HG03558 (cell line): ENCODE results near the gene HNRNPLL.

Experiments
- ATAC-seq: cut with Tn5 transposase; IDR thresholded peaks from one replicate; pipeline ENCODE4 v1.9.1; 2021; ENCODE audit warnings: moderate number of reproducible peaks; ENCODE audit not compliant: unreplicated experiment; ENCODE audit errors: extremely low read depth

The HNRNPLL gene

DNA sequence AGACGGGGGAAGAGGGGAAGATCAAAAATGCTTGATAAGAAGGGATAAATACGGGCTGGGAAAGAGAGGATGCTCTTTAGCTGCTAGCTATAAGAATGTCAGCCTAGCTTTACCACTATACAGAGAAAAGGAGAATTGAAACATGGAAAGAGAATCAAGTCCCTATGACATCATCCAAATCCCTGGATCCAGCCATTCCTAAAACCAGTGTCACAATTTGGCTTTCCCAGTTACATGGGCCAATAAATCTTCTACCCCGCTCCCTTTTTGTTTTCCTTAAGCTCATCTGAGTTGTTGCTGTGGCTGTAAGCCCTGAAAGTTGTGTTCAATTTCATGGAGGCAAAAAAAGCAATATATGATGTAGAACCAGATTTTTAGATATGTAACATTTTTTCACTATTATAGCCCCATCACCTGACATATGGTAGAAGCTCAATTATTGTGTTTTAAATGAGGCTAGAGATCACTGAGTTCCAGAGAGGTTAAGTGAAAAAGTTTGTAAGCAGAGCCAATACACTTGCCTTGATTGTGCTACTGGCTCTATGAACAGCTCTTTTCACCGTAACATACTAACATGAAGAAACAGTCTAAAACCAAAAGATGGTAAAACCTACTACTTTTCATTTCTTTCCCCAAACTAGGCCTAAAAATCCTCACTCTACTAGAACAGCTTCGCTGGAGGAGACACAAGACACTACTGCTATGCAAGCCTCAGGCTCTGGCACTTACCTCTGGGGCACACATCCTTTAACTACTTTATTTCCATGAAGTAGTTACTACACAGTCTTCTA is 4.3 kb downstream of the HNRNPLL start:
- no peak for ATAC-seq

- ATAC-seq: no peak
Observed at GRCh38 chr2:38597115-38597514, 5.6 kb downstream of the HNRNPLL start.

- no peak for ATAC-seq
Observed at GRCh38 chr2:38596229-38596628, 6.5 kb downstream of the HNRNPLL start.

DNA sequence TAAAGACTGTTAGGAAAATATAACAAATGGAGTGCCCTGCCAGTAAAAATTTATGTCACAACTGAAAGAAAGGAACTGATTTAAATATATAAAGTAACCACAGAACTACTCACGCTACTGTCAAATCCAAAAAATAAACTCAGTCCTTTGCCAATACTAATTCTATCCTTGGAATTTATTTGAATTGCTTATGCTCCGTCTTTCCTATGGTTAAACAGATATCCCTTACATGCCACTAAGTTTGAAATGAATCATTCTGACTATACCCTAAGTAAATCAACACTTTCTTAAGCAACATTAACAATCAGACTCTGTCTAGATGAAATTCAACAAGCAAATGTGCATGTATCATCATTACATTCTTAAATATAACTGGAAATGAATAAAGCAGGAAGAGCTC is 9.8 kb downstream of the HNRNPLL start:
- no peak for ATAC-seq

DNA sequence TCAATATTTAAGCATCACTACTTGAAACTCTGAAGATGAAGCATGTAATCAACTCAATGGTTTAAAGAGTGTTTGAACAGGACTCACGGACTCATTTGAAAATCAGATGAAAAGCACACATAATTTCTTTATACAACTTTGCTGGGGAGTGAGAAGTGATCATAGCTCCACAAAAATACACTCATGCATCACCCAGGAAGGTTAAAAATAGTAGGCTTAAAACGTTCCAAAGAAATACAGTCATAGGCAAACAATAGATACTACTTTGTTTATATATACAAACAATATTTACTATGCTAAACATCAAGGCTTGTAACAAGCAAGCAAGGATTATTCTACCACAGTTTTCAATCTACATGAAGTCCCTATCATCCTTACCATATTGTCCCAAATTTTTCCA is 11.6 kb downstream of the HNRNPLL start:
- ATAC-seq: no peak

DNA sequence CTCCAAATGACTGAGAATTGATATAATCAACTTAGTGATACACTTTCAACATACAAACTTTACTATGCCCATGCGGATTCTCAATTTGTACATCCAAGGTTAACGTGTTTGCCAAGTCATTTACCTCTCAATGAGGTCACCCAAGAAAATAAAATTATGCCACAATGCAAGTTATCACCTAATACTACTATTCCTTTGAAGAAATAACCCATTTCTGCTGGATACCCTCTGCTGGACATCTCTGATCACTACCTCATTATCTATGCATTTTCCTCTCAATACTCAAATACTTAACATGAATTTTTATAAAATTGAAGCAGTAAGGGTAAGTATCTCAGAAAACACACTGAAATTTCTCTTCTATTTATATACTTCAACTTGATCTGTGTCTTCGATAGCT is 12.7 kb downstream of the HNRNPLL start:
- no peak for ATAC-seq

GRCh38 chr2:38586931-38587330 is 15.8 kb downstream of the HNRNPLL start:
- ATAC-seq: no peak

DNA sequence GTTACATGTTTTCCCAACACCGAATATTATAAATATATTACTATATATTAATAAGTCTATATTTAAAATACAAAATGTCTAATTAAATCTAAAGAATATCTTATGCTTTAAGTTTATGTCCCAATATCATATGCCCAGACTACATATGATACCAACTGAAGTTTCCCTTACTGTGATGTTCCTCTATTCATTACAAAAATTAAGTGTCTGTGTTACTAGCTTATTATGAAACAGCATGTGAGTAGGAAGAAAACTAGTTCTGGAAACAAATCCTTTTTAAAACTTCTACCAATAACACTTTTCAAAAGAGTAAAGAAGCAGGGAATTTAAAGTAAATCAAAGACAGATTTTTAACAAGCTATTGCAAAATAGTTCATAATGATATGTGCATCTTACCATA is 17.8 kb downstream of the HNRNPLL start:
- no peak for ATAC-seq

- ATAC-seq: no peak
Observed at GRCh38 chr2:38583994-38584393, 18.7 kb downstream of the HNRNPLL start.

DNA sequence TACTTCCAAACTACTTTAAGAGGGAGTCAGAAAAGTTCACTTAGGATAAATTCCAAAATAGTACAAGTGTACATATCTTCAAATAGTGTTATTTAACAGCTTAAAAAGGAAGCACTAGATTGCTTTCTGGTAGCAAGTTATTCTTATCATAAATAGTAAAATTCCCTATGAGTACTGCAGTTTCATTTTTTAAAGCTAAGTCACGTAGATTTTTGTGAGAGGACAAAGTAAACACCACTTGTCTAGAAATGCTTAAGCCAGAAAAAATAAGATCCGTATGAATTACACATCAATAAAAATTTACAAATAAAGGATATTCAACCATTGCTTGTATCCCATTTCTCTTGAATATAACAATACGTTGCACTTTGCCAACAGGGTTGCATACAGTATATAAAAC is 19.2 kb downstream of the HNRNPLL start:
- ATAC-seq: no peak

DNA sequence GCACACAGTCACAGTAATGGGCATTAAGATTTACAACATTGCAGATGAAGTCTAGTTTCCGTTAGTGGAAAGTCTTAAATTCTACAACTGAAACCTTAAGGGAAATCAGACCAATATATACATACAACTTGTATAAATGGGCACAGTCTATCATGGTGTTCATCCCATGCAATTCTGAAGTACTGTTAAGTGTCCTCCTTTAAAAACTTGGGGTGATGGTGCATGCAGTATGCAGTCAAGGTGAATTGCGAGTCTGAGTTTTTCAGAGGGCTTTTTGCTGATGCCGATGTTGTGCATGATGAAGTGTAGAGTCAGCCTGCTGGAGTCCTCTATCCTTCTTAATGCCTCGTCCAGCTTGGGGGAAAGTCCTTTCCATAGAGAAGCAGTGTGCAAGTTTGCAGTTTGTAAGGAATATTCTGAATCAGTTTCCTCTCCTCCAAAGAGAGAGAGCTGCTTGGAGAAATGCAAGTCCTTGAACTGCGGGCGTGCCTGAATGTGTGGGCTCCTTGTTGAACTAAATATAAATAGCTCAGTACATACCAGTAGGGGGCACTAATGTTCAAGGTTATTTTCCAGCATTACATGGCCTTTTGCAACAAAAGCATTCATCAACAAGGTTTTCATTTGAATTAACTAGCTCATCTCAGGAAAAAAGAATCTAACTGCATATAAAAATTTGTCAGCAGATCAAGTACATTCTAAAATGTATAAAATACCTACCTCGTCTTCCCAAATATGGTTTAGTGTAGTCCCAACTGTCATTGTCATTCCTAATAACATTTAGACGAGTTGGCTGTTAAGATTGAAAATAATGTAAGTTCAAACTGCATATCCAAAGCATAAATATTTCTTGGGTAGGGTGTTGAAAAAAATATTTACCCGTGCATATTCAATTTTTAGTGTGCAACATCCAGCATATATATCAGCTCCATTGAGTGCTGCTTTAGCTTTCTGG is 21.3 kb downstream of the HNRNPLL start:
- ATAC-seq: peak; percentile 46

DNA sequence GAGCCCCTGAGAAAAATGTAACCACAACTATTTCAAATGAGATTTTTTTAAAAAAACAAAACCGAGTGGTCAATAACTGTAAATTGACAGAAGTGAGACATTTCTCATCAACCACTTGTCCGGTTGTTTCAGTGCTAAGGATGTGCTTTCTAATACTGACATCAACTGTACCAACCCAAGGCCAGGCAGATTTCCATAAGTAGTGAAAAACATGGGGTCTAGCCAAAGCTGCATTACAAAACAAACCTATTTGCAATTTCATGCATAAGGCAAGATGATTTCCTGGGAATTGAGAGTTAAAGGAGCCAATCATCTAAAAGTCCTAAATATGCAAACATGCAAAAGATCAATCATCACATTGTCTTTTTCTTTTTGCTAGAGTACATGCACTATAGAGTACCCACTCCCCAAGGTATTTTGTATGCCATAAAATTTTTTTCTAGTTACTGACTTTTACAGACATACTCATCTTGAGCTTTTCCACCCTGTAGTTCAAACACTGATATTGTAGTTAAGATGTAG is 22.6 kb downstream of the HNRNPLL start:
- no peak for ATAC-seq

DNA sequence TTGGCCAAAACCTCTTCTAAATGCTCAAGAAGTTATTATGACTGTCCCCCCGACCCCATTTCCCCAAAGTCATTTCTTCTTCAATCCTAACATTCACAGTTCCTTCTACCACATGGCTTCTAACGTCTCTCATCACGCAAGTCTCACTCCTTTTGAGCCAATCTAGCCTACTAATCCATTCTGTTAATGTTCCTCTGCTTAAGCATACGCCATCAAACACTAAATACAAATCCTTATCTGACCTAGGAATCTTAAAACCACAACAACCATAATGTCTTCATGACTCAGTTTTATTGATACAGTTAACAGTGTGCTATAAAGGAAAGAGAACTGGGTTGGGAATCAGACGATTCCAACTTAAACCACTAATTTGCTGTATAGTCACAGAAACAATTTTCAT is 23.9 kb downstream of the HNRNPLL start:
- ATAC-seq: no peak

GRCh38 chr2:38574278-38574677 is 28.4 kb downstream of the HNRNPLL start:
- ATAC-seq: no peak

DNA sequence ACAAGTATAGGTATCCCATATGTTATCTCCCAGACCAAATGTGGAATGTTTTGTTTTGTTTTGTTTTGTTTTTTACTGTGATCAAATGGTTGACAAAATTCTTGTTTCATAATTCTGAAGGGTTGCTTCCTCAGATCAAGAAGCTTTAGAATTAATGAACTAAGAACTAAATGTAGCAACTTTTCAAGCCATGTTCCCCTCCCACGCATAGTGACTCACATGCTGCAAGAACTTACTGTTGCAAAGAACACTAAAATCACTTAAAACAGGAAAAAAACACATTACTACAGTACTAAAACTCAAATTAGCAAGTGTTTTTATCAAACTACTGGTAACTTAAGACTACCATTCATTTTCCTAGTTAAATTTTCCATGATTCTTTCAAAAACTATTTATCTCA is 30.6 kb downstream of the HNRNPLL start:
- ATAC-seq: no peak

- ATAC-seq: no peak
Observed at GRCh38 chr2:38571193-38571592, 31.5 kb downstream of the HNRNPLL start.

- ATAC-seq: no peak
Observed at GRCh38 chr2:38568724-38569436, 33.8 kb downstream of the HNRNPLL start.

DNA sequence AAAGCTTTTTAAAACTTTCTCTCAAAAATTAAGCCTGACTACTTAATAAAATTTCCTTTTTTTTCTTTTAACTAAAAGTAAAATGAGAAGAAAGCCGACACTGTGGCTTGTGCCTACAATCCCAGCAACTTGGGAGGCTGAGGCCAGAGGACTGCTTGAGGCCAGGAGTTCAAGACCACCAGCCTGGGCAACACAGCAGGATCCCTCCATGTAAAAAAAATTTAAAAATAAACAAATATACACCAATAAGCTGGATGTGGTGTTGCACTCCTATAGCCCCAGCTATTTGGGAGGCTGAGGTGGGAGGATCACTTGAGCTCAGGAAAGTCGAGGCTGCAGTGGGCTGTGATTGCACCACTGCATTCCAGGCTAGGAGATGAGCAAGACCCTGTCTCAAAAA is 37.4 kb downstream of the HNRNPLL start:
- ATAC-seq: no peak

DNA sequence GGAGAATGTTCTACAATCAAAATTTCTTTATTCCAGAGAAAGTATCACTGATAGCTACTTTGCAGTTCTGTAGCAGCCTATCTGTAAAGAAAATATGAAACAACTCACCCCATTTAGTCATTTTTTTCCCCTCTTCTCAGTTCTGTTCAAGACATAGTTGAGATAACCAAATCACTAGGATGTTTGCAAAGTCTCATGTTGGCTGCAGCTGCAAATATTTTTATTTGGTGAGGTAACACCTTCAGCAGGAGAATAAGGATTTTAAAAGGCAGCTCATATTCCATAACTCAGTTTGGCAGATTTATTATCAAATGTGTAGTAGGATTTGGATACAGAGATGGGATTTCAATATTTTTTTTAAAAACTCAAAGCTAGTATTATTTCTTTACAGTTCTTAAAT is 41.0 kb downstream of the HNRNPLL start:
- ATAC-seq: no peak

DNA sequence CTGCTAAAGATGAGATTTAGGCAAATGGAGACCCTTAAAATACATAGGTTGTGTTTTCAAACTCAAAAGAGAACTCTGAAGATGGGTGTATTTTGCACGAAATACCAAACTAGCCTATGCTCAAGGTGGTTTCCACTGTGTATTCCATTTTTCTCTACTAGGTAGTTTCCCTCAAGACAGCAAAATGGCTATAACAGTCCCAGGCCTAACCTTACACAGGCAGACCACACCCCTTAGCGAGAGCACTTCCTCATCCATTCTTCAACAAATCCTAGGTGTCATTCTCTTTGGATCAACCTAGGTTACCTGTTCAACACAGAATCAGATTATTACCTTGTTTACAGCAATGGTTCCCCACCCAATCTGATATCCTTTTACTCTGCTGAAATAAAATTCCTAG is 42.6 kb downstream of the HNRNPLL start:
- no peak for ATAC-seq

GRCh38 chr2:38557981-38558380 is 44.7 kb downstream of the HNRNPLL start:
- ATAC-seq: no peak
